Memory B cell (primary cell): ENCODE results near the gene ALDOA.
A peak's percentile ranks its signal among the peaks of the same experiment; 100 is the strongest.
"Not testable (repeated sequence)": the region's sequence is repeated elsewhere in the genome, so short reads cannot be mapped to it uniquely, and the experiment has no call there.

ENCODE experiments used
- ATAC-seq: fragments of 150-1000 bp; cut with Tn5 transposase; 2 replicates; pipeline ENCODE4 v1.10.0; 2021; ENCODE audit warnings: low read depth, mild to moderate bottlenecking, moderate library complexity
- DNase-seq, 2 donors: peaks; one replicate each; pipeline ENCODE4 v3.0.0; 2022; ENCODE audit warnings: low spot score in 2 of 2
- H3K27ac Mint-ChIP-seq: one replicate; pipeline ENCODE4 v1.8.0; 2022; ENCODE audit warnings: mild to moderate bottlenecking, moderate library complexity, mixed read lengths
- H3K27me3 Mint-ChIP-seq: one replicate; pipeline ENCODE4 v1.8.0; 2022; ENCODE audit warnings: mixed read lengths
- H3K36me3 Mint-ChIP-seq: one replicate; pipeline ENCODE4 v1.8.0; 2022; ENCODE audit warnings: mild to moderate bottlenecking, mixed read lengths
- H3K4me1 Mint-ChIP-seq: one replicate; pipeline ENCODE4 v1.8.0; 2022; ENCODE audit warnings: mixed read lengths
- H3K4me3 Mint-ChIP-seq: one replicate; pipeline ENCODE4 v1.8.0; 2022; ENCODE audit warnings: mild to moderate bottlenecking, moderate library complexity, mixed read lengths
- H3K9me3 Mint-ChIP-seq: one replicate; pipeline ENCODE4 v1.8.0; 2022; ENCODE audit warnings: mixed read lengths

Gene ALDOA

DNA sequence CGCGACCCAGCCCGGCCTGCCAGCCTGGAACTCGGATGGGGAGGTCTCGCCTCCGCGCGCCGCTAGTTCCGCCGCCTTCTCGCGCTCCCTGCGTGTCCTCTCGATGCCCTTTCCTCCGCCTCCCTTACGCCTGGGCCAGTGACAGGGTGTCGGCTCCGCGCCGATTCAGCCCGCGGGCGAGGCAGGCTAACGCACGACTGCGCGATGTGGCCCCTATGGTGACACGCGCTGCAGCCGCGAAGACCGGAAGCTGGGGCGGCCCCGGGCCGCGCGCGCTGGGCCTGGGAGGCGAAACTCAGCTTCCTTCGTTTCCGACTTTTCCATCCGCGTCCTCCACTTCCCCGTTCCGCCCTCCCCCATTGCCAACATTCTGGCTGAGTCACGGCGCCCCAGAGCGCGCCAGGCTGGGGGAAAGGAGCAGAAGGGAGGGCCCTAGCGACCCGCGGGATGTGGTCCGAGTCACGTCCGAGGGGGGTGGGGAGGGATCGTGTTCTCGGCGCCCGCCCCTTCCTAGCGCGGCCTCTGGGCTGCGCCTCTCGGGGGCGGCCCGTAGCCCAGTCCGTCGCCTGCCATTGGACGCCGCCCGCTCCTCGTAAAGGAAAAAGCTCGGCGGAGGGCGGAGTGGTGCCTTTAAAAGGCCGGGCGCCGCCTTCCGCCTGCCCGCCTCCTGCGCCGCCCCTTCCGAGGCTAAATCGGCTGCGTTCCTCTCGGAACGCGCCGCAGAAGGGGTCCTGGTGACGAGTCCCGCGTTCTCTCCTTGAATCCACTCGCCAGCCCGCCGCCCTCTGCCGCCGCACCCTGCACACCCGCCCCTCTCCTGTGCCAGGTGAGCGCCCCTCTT is at the start of gene ALDOA:
Gene ALDOA, plus strand, starts transcription at position 659 of the 841 bp plus-strand sequence. CDS start 1,138 bp downstream, outside the sequence.
- Mint-ChIP-seq H3K9me3 (no peaks in the 10 kb centered on the region), H3K36me3 (peaks cover 17% of the 10 kb centered on the region), H3K4me3 (peak within 1 kb of the TSS; percentile 98), H3K27ac (peak within 1 kb of the TSS; percentile 92), H3K27me3 (no peaks in the 10 kb centered on the region), H3K4me1 (peaks cover 27% of the 10 kb centered on the region)
- ATAC-seq (peak; percentile 82), DNase-seq (peak; percentile 91 to 93)

DNA sequence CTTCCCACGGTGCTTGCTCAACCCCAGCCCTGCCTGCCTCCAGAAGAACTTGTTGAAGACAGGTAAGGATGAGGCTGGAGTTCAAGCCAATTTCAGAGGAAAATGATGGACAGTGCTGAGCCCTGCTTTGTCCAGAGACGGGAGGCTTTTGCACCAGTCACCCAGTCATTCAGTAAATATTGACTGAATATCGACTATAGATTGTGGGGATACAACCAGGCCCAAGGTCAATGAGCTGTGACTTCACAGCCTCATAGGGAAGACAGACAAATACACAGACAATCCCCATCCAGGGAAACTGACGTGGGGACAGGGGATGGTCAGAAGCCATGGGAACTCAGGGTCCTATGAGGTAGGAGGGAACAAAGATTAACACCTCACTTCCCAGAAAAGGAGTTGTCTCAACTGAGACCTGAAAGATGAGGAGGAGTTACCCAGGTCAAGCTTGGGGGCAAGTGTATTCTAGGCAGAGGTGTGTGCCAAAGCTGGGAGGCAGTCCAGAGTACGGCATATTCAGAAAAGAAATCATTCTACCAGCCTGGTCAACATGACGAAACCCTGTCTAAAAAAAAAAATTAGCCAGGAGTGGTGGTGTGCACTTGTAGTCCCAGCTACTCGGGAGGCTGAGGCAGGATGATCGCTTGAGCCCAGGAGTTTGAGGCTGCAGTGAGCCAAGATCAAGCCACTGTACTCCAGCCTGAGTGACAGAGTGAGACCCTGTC is 48.8 kb upstream of the ALDOA start:
- Mint-ChIP-seq H3K36me3 (no peaks in the 10 kb centered on the region), H3K4me1 (peaks cover 11% of the 10 kb centered on the region), H3K27me3 (peaks cover 12% of the 10 kb centered on the region), H3K27ac (no peak overlapping the region), H3K4me3 (no peak overlapping the region), H3K9me3 (no peaks in the 10 kb centered on the region)
- ATAC-seq, result no peak
- no peak for DNase-seq

DNA sequence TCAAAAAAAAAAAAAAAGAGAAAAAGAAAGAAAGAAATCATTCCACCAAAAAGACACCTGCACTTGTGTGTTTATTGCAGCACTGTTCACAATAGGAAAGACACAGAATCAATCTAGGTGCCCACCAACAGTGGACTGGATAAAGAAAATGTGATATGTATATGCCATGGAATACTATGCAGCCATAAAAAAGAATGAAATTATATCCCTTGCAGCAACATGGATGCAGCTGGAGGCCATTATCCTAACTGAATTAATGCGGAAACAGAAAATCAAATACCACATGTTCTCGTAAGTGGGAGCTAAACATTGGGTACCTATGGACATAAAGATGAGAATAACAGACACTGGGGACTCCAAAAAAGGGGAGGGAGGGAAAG is 48.3 kb upstream of the ALDOA start:
- Mint-ChIP-seq H3K27ac (no peak overlapping the region), H3K27me3 (peaks cover 7% of the 10 kb centered on the region), H3K4me1 (peaks cover 7% of the 10 kb centered on the region), H3K36me3 (no peaks in the 10 kb centered on the region), H3K9me3 (no peaks in the 10 kb centered on the region), H3K4me3 (no peak overlapping the region)
- ATAC-seq, result no peak
- no peak for DNase-seq

DNA sequence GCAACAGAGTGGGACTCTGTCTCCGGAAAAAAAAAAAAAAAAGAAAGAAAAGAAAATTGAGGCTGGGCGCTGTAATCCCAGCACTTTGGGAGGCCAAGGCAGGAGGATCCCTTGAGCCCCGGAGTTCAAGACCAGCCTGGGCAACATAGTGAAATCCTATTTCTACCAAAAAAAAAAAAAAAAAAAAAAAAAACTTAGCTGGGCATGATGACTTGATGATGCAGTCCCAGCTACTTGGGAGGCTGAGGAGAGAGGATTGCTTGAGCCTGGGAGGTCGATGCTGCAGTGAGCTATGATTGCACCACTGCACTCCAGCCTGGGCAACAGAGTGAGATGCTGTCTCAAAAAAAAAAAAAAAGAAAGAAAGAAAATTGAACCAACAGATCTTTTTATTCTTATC is 47.6 kb upstream of the ALDOA start:
- not testable (repeated sequence) for H3K4me1 Mint-ChIP-seq, ATAC-seq, DNase-seq, H3K4me3 Mint-ChIP-seq, H3K27me3 Mint-ChIP-seq, H3K27ac Mint-ChIP-seq, H3K36me3 Mint-ChIP-seq, H3K9me3 Mint-ChIP-seq

DNA sequence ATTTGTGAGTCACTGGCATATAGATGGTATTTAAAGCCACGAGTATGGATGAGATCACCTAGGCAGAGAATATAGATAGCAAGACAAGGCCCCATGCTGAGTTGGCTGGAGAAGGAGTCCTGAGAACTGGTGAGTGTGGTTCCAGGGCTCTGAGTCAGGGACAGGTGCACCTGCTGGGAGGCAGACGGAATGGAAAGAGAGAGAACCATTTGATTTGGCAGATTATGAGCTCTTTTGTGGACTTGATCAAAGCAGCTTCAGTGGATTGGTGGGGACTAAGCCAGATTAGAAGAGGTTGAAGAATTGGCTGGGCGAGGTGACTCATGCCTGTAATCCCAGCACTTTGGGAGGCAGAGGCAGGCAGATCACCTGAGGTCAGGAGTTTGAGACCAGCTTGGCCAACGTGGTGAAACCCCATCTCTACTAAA is 46.8 kb upstream of the ALDOA start:
- ATAC-seq, result no peak
- DNase-seq, result no peak

DNA sequence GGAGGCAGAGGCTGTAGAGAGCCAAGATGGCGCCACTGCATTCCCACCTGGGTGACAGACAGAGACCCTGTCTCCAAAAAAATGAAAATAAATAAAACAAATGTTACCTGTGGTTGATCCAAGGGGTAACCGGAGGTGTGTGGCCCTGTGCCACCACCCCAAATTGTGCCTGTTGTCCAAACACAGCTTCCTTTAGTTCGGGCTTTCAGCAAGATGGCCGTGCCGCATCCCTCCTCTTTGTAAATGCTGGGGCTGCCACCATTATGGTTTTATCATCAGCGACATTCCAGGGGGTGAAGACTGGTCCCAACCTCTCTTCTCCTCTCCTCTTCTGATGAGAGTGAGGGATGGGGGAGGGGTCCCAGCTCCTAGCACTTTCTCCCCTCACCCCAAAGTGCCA is 42.7 kb upstream of the ALDOA start, which contains the start of gene C16orf92:
Gene C16orf92, plus strand, starts transcription at position 312 of the 400 bp plus-strand sequence. CDS start 143 bp downstream, outside the sequence.
- Mint-ChIP-seq H3K9me3 (no peaks in the 10 kb centered on the region), H3K36me3 (no peaks in the 10 kb centered on the region), H3K27ac (no peak within 1 kb of the TSS), H3K4me3 (no peak within 1 kb of the TSS), H3K4me1 (peaks cover 12% of the 10 kb centered on the region), H3K27me3 (peaks cover 19% of the 10 kb centered on the region)
- no peak for DNase-seq
- no peak for ATAC-seq

More for the DNA sequence above, 46.8 kb upstream of the ALDOA start:
- Mint-ChIP-seq H3K27me3 (peaks cover 7% of the 10 kb centered on the region), H3K27ac (no peak overlapping the region), H3K9me3 (no peaks in the 10 kb centered on the region), H3K4me1 (peaks cover 7% of the 10 kb centered on the region), H3K4me3 (no peak overlapping the region), H3K36me3 (no peaks in the 10 kb centered on the region)

DNA sequence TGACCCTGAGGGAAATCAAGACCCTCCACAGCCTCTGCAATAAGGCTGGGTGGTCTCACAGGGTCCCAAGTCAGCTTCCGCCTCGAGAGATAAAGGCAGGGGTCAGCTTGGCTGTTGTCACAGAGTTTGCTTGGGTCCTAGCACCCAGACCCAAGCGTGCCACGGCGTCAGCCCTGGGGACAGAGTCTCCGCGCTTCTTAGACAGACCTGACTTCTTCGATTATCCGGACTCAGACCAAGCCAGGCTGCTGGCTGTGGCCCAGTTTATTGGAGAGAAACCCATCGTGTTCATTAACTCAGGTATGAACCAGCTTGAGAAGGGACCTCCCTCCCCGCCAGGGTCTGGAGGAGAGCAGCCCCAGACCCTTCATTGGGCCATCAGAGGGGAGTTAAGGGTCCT is 42.0 kb upstream of the ALDOA start:
- Mint-ChIP-seq H3K36me3 (no peaks in the 10 kb centered on the region), H3K4me1 (peaks cover 12% of the 10 kb centered on the region), H3K4me3 (no peak overlapping the region), H3K27ac (no peak overlapping the region), H3K27me3 (peaks cover 23% of the 10 kb centered on the region), H3K9me3 (no peaks in the 10 kb centered on the region)
- DNase-seq (no peak), ATAC-seq (no peak)

DNA sequence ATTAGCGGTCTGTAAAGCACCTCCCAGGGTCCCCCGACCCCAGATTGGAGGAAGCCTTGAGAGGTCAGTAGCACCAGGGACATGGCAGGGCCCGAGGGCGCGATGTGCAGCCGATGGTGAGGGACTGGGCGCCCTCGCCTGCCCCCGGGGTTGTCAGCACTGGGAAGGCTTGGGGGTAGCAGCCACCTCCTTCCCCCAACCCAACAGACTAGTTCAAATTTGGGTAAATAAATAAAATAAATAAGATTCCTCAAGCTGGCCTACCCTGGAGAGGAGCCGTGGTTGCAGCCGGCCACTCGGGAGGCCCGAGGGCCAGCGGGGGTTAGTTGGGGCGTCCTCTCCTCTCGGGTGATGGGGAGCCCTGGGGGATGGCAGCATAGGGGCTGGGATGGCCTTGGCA is 41.1 kb upstream of the ALDOA start:
- Mint-ChIP-seq H3K9me3 (no peaks in the 10 kb centered on the region), H3K27ac (no peak overlapping the region), H3K4me3 (no peak overlapping the region), H3K36me3 (no peaks in the 10 kb centered on the region), H3K27me3 (peaks cover 27% of the 10 kb centered on the region), H3K4me1 (peaks cover 12% of the 10 kb centered on the region)
- ATAC-seq, result no peak
- no peak for DNase-seq

DNA sequence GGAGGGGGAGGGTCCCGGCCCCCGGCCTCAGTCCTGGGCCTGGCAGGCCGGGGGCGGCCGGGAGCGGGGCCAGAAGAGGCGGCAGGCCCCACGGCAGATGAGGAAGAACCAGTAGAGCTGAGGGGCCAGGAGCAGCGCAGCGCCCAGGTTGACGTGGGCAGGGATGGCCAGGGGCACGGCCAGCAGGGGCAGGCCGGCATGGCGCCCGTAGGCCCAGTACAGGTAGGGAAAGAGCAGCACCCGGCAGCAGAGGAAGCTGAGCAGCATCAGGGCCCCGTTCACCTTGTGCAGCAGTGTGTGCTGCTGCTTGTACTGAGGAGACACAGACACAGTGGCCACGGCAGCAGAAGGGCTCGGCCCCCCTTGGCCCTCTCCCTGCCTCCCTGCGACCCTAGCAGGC is 40.4 kb upstream of the ALDOA start:
- no peak for DNase-seq
- Mint-ChIP-seq H3K27ac (no peak overlapping the region), H3K9me3 (no peaks in the 10 kb centered on the region), H3K4me3 (no peak overlapping the region), H3K27me3 (peaks cover 34% of the 10 kb centered on the region), H3K36me3 (no peaks in the 10 kb centered on the region), H3K4me1 (peaks cover 16% of the 10 kb centered on the region)
- ATAC-seq, result no peak

DNA sequence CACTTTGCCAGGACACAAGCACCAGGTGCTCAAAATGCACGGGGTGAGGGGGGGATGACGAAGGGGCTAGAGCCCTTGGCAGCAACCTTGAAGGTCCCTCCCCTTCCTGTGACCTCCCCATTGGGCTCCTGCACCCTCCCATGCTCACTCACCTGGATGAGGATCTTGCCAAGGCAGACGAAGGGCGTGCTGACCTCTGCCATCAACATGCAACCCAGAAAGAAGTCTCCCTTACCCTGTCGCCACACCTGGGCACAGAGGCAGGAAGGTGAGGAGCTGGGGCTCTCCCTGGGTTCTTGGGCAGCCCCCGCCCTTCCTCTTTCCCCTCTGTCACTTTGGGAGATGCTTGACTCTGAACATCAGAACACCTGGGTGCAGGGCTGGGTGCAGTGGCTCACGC is 40.0 kb upstream of the ALDOA start:
- H3K27me3 Mint-ChIP-seq, result peaks cover 38% of the 10 kb centered on the region
- H3K27ac Mint-ChIP-seq, result no peak overlapping the region
- H3K9me3 Mint-ChIP-seq, result no peaks in the 10 kb centered on the region
- H3K36me3 Mint-ChIP-seq, result no peaks in the 10 kb centered on the region
- DNase-seq (no peak), ATAC-seq (no peak)
- peaks cover 19% of the 10 kb centered on the region for H3K4me1 Mint-ChIP-seq
- H3K4me3 Mint-ChIP-seq, result no peak overlapping the region

DNA sequence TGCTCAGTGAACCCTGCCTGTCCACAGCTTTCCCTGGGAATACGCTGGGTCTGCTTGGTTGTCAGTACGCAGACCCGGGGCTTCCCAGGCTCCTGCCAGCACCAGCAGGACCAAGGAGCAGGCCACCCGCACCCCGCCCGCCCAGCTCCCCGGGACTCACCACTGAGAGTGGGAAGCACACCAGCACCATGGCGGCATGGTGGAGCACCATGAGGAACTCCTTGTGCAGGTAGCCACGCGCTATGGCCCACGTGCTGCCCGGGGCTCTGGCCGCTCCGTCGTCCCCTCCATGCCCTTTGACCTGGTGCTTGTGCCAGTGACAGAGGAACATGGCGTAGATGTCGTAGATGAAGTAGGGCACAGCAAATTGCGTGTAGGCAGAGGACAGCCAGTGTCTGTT is 39.1 kb upstream of the ALDOA start:
- no peak for ATAC-seq
- no peaks in the 10 kb centered on the region for H3K36me3 Mint-ChIP-seq
- no peak overlapping the region for H3K27ac Mint-ChIP-seq
- DNase-seq, result no peak
- H3K4me3 Mint-ChIP-seq, result no peak overlapping the region
- peaks cover 41% of the 10 kb centered on the region for H3K27me3 Mint-ChIP-seq
- H3K4me1 Mint-ChIP-seq, result peaks cover 12% of the 10 kb centered on the region
- H3K9me3 Mint-ChIP-seq, result no peaks in the 10 kb centered on the region

DNA sequence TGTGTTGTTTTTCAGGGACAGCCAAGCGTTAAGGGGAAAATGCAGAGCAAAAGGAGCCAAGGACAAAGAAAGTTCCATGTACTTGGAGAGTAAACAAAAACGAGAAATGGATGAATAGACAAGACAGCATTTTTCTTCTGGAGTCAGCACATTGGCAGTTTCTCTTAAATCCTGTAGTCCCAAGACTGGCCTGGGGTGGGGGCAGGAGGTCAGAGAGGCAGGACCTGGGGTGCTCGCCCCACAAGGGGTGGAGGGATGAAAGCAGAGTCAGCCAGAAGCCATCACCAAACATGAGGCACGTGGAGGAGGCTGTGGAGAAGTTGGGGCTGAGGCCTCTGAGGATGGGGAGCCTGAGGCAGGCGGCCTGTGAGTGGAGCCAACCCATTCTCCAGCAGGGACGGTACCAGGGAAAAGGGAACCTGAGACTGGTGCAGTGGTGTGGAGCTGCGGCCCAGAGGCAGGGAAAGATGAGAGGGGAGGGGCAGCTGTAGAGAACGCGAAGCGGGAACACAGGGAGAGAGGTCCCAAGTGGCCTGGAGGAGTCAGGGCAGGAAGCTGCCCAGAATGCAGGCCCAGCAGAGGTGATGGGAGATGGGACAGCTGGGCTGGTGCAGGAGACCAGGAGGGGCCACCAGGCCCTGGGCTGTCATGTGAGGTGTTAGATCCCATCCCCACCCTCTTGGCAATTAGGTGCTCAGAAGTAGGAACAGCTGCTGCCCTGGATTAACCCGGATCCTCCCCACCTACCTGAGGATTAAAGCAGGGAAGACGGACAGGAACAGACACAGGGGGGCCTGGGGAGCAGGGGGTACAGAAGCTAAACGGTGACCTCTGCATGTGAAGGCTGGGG is 37.7 kb upstream of the ALDOA start:
- Mint-ChIP-seq H3K27me3 (peaks cover 45% of the 10 kb centered on the region), H3K9me3 (no peaks in the 10 kb centered on the region), H3K36me3 (no peaks in the 10 kb centered on the region)

DNA sequence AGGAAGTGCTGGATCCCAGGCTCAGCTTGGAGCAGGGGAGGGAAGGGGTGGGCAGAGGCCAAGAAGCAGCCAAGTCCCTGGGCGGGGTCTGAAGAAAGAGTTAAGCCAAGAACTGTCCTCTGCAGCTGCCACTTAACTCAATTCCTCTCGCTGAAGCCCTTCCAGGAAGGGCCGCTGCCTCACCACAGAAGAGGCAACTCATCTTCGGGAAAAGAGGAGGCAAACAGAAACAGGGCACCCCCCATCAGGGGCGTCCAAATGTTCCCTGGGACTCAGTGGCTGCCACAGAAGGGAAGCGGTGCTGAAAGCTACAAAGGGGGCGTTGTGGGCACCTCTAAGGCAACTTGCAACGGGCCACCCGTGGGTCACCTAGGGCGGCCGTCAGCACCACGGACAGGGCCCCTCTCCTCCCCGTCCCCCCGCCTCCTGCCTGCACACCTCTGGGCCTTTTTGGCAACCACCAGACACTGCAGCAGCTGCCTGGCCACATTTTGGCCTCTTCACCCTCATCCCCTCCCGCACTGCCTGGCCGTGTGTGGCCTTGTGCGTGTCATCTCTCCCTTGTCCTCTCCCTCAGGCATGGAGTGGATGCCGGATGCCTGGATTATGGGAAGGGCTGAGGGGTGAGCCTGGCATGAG is 37.0 kb upstream of the ALDOA start:
- Mint-ChIP-seq H3K4me3 (no peak overlapping the region), H3K4me1 (peaks cover 16% of the 10 kb centered on the region), H3K9me3 (no peaks in the 10 kb centered on the region), H3K27me3 (peaks cover 45% of the 10 kb centered on the region), H3K36me3 (no peaks in the 10 kb centered on the region), H3K27ac (no peak overlapping the region)
- ATAC-seq, result peak; percentile 39
- no peak for DNase-seq

More for the DNA sequence above, 37.7 kb upstream of the ALDOA start:
- H3K4me1 Mint-ChIP-seq, result peaks cover 16% of the 10 kb centered on the region
- no peak overlapping the region for H3K27ac Mint-ChIP-seq
- DNase-seq, result no peak
- H3K4me3 Mint-ChIP-seq, result no peak overlapping the region
- ATAC-seq, result no peak
